Aorta (tissue), 5 donors: ENCODE data around the gene TMEM109. TPM values are rescaled to one million over a fixed set of nuclear protein-coding genes. Genes with fewer than 3 reads are reported as not detected.

Source experiments
- ATAC-seq: fragments of 200-7000 bp; cut with Tn5 transposase; one replicate; pipeline ENCODE4 v1.9.1; 2022; ENCODE audit warnings: moderate library complexity; ENCODE audit not compliant: low FRiP score
- DNase-seq, 2 donors: peaks; one replicate each; pipeline ENCODE4 v3.0.0-alpha.2; 2020
- H3K27ac ChIP-seq, 2 donors: one replicate each; pipeline ENCODE4 v1.5.1; 2013; ENCODE audit warnings: low read length in 2 of 2, mild to moderate bottlenecking in 2 of 2, moderate library complexity in 2 of 2, control low read depth in 1 of 2, inconsistent platforms in 1 of 2, low read depth in 1 of 2
- H3K27me3 ChIP-seq, 2 donors: one replicate each; pipeline ENCODE4 v1.6.1; 2013; ENCODE audit warnings: control low read depth in 1 of 2, low read length in 1 of 2, mild to moderate bottlenecking in 1 of 2, moderate library complexity in 1 of 2; ENCODE audit not compliant: insufficient read depth in 2 of 2, control insufficient read depth in 1 of 2
- H3K36me3 ChIP-seq, 2 donors: one replicate each; pipeline ENCODE4 v1.6.1; 2013; ENCODE audit warnings: control low read depth in 1 of 2, low read length in 1 of 2, mild to moderate bottlenecking in 1 of 2; ENCODE audit not compliant: insufficient read depth in 2 of 2, control insufficient read depth in 1 of 2
- H3K4me1 ChIP-seq, 2 donors: one replicate each; pipeline ENCODE4 v1.6.1; 2013; ENCODE audit warnings: low read length in 2 of 2, control low read depth in 1 of 2, mild to moderate bottlenecking in 1 of 2, moderate library complexity in 1 of 2; ENCODE audit not compliant: insufficient read depth in 2 of 2, control insufficient read depth in 1 of 2
- H3K4me3 ChIP-seq, 2 donors: one replicate each; pipeline ENCODE4 v1.5.1; 2013; ENCODE audit warnings: low read length in 2 of 2, control low read depth in 1 of 2, mild to moderate bottlenecking in 1 of 2
- H3K9me3 ChIP-seq: one replicate; pipeline ENCODE4 v1.6.1; 2013; ENCODE audit warnings: mild to moderate bottlenecking, low read length; ENCODE audit not compliant: control insufficient read depth
- WGBS, 2 donors: extraction: QIAGEN DNeasy Blood & Tissue Kit; methylation state at CpG; one replicate each; pipeline ENCODE4 v1.1.7; 2013; 5-methylcytosine and 5-hydroxymethylcytosine counted together
- intact Hi-C, 2 donors: fragments of 100-400 bp; cut with DNase I; formaldehyde crosslinking; loops; one replicate each; pipeline versions ENCODE4 v1.14.2 to v1.15.0; 2022
- long read RNA-seq, 2 donors: library from polyadenylated mRNA; unstranded; transcript quantifications; one replicate each; pipeline ENCODE4 v2.0.0, GENCODE V29; 2020 to 2021
- polyA plus RNA-seq, 2 donors: library from polyadenylated mRNA; stranded (reverse); fragments of 200-250 nt; gene quantifications; one replicate each; pipeline ENCODE4 v1.2.3, GENCODE V29; 2013
- total RNA-seq, 2 donors: library from RNA; stranded (reverse); fragmentation: NEBNext Ultra II Directional; extraction: Animal tissue kit (Norgen Biotek cat#: 25700); gene quantifications; one replicate each; pipeline ENCODE4 v1.2.1, GENCODE V29; 2021
- donor health status: healthy with polysubstance abuse.
- donor health status: Bipolar disorder and iron deficiency.
- donor health status: DM: no; HTN: no; CAD: no.
- donor health status: DM: no; HTN: no; CAD: no.
- donor health status: DM: yes; HTN: yes; CAD: no.

Gene TMEM109
- total RNA-seq (100 to 1,000 TPM; 105 to 127 TPM), polyA plus RNA-seq (100 to 1,000 TPM in 1 of 2 donors, 10 to 100 TPM in 1; 82.4 to 148 TPM)
- long read RNA-seq, donor 1, transcript TMEM109-202 (3 exons, 1,959 nt): minor isoform, 23 of 317 reads
- long read RNA-seq, donor 1, transcript TMEM109-201 (4 exons, 2,413 nt): major isoform, 154 of 317 reads
- long read RNA-seq, donor 1, partial matches to known transcripts: 140 of 317 reads
- long read RNA-seq, donor 1, other reads (novel, unspliced or antisense): 0 of 317 reads
- long read RNA-seq, donor 2, transcript TMEM109-201 (4 exons, 2,413 nt): major isoform, 36 of 70 reads
- long read RNA-seq, donor 2, partial matches to known transcripts: 33 of 70 reads
- long read RNA-seq, donor 2, other reads (novel, unspliced or antisense): 0 of 70 reads

GRCh38 chr11:60913793-60914632 is at the start of gene TMEM109:
Gene TMEM109, plus strand, starts transcription at chr11:60914158. Its CDS starts 5,536 bp downstream, at chr11:60919694.
- H3K27ac ChIP-seq: peak within 1 kb of the TSS; percentile 83 to 96
- no peaks in the 10 kb centered on the region for H3K9me3 ChIP-seq
- intact Hi-C loops: loop anchor here (5.0 to 10.0 kb wide), 3 partner anchors 33 to 251 kb away; partner anchors contain the start of gene VPS37C (in 1 of the 2)
- H3K27me3 ChIP-seq: no peaks in the 10 kb centered on the region
- H3K4me1 ChIP-seq: no peaks in the 10 kb centered on the region
- peak; percentile 92 to 93 for DNase-seq
- no peaks in the 10 kb centered on the region for H3K36me3 ChIP-seq
- ATAC-seq: peak; percentile 92
- WGBS, 2 donors: 0% methylated on average over 56 to 70 of the region's 70 CpGs
- H3K4me3 ChIP-seq: peak within 1 kb of the TSS; percentile 43 to 90

- H3K36me3 ChIP-seq: no peaks in the 10 kb centered on the region
- no peaks in the 10 kb centered on the region for H3K4me1 ChIP-seq
- WGBS, 2 donors: 70 to 73% methylated on average over 7 of the region's 7 CpGs
- ATAC-seq (no peak), DNase-seq (no peak)
- no peaks in the 10 kb centered on the region for H3K27me3 ChIP-seq
- intact Hi-C loops: no loop called here
- H3K27ac ChIP-seq: no peak overlapping the region
- H3K9me3 ChIP-seq: no peaks in the 10 kb centered on the region
- no peak overlapping the region for H3K4me3 ChIP-seq
Measured at GRCh38 chr11:60864856-60865513, 49.0 kb upstream of the TMEM109 start.

- Histone ChIP-seq H3K4me1 (no peaks in the 10 kb centered on the region), H3K36me3 (no peaks in the 10 kb centered on the region), H3K27ac (no peak within 1 kb of the TSS), H3K27me3 (no peaks in the 10 kb centered on the region), H3K9me3 (no peaks in the 10 kb centered on the region), H3K4me3 (no peak within 1 kb of the TSS)
- WGBS, 2 donors: 77% methylated on average over 13 of the region's 13 CpGs
- no peak for DNase-seq
- intact Hi-C loops: no loop called here
- ATAC-seq: no peak
Measured at GRCh38 chr11:60866911-60867870, 46.8 kb upstream of the TMEM109 start, which contains the start of gene ZP1. Gene ZP1, plus strand, starts transcription at chr11:60867542. Its CDS starts 20 bp downstream, at chr11:60867562.

GRCh38 chr11:60867871-60868681 is 45.9 kb upstream of the TMEM109 start:
- Histone ChIP-seq H3K36me3 (no peaks in the 10 kb centered on the region), H3K27me3 (no peaks in the 10 kb centered on the region), H3K4me3 (no peak overlapping the region), H3K27ac (no peak overlapping the region), H3K9me3 (no peaks in the 10 kb centered on the region), H3K4me1 (no peaks in the 10 kb centered on the region)
- no peak for ATAC-seq
- no peak for DNase-seq
- intact Hi-C loops: no loop called here
- WGBS, 2 donors: 84 to 88% methylated on average over 10 of the region's 10 CpGs

- Histone ChIP-seq H3K4me1 (no peaks in the 10 kb centered on the region), H3K9me3 (no peaks in the 10 kb centered on the region), H3K4me3 (no peak overlapping the region), H3K36me3 (no peaks in the 10 kb centered on the region), H3K27ac (no peak overlapping the region), H3K27me3 (no peaks in the 10 kb centered on the region)
- intact Hi-C loops: no loop called here
- DNase-seq: no peak
- WGBS, 2 donors: 81 to 84% methylated on average over 10 of the region's 10 CpGs
- ATAC-seq: no peak
Measured at GRCh38 chr11:60868682-60869450, 45.1 kb upstream of the TMEM109 start.

- no peak for ATAC-seq
- H3K36me3 ChIP-seq: no peaks in the 10 kb centered on the region
- DNase-seq: no peak
- H3K27ac ChIP-seq: no peak overlapping the region
- no peaks in the 10 kb centered on the region for H3K27me3 ChIP-seq
- no peaks in the 10 kb centered on the region for H3K4me1 ChIP-seq
- WGBS, 2 donors: 92 to 97% methylated on average over 7 of the region's 7 CpGs
- H3K4me3 ChIP-seq: no peak overlapping the region
- intact Hi-C loops: no loop called here
- H3K9me3 ChIP-seq: no peaks in the 10 kb centered on the region
Measured at GRCh38 chr11:60869451-60869825, 44.5 kb upstream of the TMEM109 start.

- H3K9me3 ChIP-seq: no peaks in the 10 kb centered on the region
- WGBS, 2 donors: 84 to 85% methylated on average over 3 of the region's 3 CpGs
- no peaks in the 10 kb centered on the region for H3K4me1 ChIP-seq
- H3K36me3 ChIP-seq: peaks cover 0 to 1% of the 10 kb centered on the region in 2 donors
- H3K27me3 ChIP-seq: no peaks in the 10 kb centered on the region
- ATAC-seq (no peak), DNase-seq (no peak)
- intact Hi-C loops: no loop called here
- no peak overlapping the region for H3K27ac ChIP-seq
- H3K4me3 ChIP-seq: no peak overlapping the region
Measured at GRCh38 chr11:60870276-60870675, 43.7 kb upstream of the TMEM109 start.
